Measurements from ENCODE around the gene AKT1S1. TPM values are rescaled to one million over a fixed set of nuclear protein-coding genes. Genes with fewer than 3 reads are reported as not detected.

The AKT1S1 gene
- total RNA-seq, 1 experiment from 2014 or later: 81.5 TPM

GRCh38 chr19:49835562-49835961 is 41.6 kb downstream of the AKT1S1 start:
- Histone ChIP-seq H3K4me3 (ENCODE audit: low read depth, low read length, poor library complexity, severe bottlenecking) (no peak overlapping the region), H3K36me3 (ENCODE audit: insufficient read depth, low read length, poor library complexity, severe bottlenecking) (peaks cover 87% of the 10 kb centered on the region), H3K4me1 (ENCODE audit: insufficient read depth, low read length, poor library complexity, severe bottlenecking) (no peaks in the 10 kb centered on the region), H3K27me3 (replicated peaks; ENCODE audit: insufficient read depth, low read depth, low read length, poor library complexity) (no peaks in the 10 kb centered on the region), H3K27ac (ENCODE audit: low read depth, low read length, poor library complexity, severe bottlenecking) (no peak overlapping the region), H3K9me3 (ENCODE audit: low read depth, low read length, poor library complexity, severe bottlenecking) (no peaks in the 10 kb centered on the region)
- intact Hi-C loops (cut with micrococcal nuclease; ENCODE audit: unreplicated experiment): no loop called here
- ChIA-PET CTCF (no interaction called here), POLR2A (ENCODE audit: low non-redundant PET) (no interaction called here)
- no peak for DNase-seq (ENCODE audit: low spot score)
- no TSS peak for BruUV-seq (replicated peaks)
- TF ChIP-seq EZH2 (IDR thresholded peaks at IDR 0.05; ENCODE audit: borderline replicate concordance, low read depth, low read length, poor library complexity, severe bottlenecking): no peak
- TF ChIP-seq CTCF (conservative IDR thresholded peaks at IDR 0.05; ENCODE audit: low read depth, low read length): no peak

GRCh38 chr19:49833599-49833998 is 43.6 kb downstream of the AKT1S1 start:
- DNase-seq (ENCODE audit: low spot score): no peak
- ChIA-PET POLR2A (ENCODE audit: low non-redundant PET) (no interaction called here), CTCF (no interaction called here)
- Histone ChIP-seq H3K9me3 (ENCODE audit: low read depth, low read length, poor library complexity, severe bottlenecking) (no peaks in the 10 kb centered on the region), H3K36me3 (ENCODE audit: insufficient read depth, low read length, poor library complexity, severe bottlenecking) (peaks cover 72% of the 10 kb centered on the region), H3K27ac (ENCODE audit: low read depth, low read length, poor library complexity, severe bottlenecking) (no peak overlapping the region), H3K4me1 (ENCODE audit: insufficient read depth, low read length, poor library complexity, severe bottlenecking) (no peaks in the 10 kb centered on the region), H3K27me3 (replicated peaks; ENCODE audit: insufficient read depth, low read depth, low read length, poor library complexity) (no peaks in the 10 kb centered on the region), H3K4me3 (ENCODE audit: low read depth, low read length, poor library complexity, severe bottlenecking) (no peak overlapping the region)
- intact Hi-C loops (cut with micrococcal nuclease; ENCODE audit: unreplicated experiment): no loop called here
- no peak for TF ChIP-seq EZH2 (IDR thresholded peaks at IDR 0.05; ENCODE audit: borderline replicate concordance, low read depth, low read length, poor library complexity, severe bottlenecking)
- no peak for TF ChIP-seq CTCF (conservative IDR thresholded peaks at IDR 0.05; ENCODE audit: low read depth, low read length)
- BruUV-seq (replicated peaks): no TSS peak

GRCh38 chr19:49832556-49832955 is 44.6 kb downstream of the AKT1S1 start:
- Histone ChIP-seq H3K27me3 (replicated peaks; ENCODE audit: insufficient read depth, low read depth, low read length, poor library complexity) (no peaks in the 10 kb centered on the region), H3K4me3 (ENCODE audit: low read depth, low read length, poor library complexity, severe bottlenecking) (no peak overlapping the region), H3K9me3 (ENCODE audit: low read depth, low read length, poor library complexity, severe bottlenecking) (no peaks in the 10 kb centered on the region), H3K27ac (ENCODE audit: low read depth, low read length, poor library complexity, severe bottlenecking) (no peak overlapping the region), H3K4me1 (ENCODE audit: insufficient read depth, low read length, poor library complexity, severe bottlenecking) (no peaks in the 10 kb centered on the region), H3K36me3 (ENCODE audit: insufficient read depth, low read length, poor library complexity, severe bottlenecking) (peaks cover 65% of the 10 kb centered on the region)
- TF ChIP-seq EZH2 (IDR thresholded peaks at IDR 0.05; ENCODE audit: borderline replicate concordance, low read depth, low read length, poor library complexity, severe bottlenecking) (no peak), CTCF (conservative IDR thresholded peaks at IDR 0.05; ENCODE audit: low read depth, low read length) (no peak)
- ChIA-PET POLR2A (ENCODE audit: low non-redundant PET) (no interaction called here), CTCF (no interaction called here)
- DNase-seq (ENCODE audit: low spot score): no peak
- intact Hi-C loops (cut with micrococcal nuclease; ENCODE audit: unreplicated experiment): no loop called here
- no TSS peak for BruUV-seq (replicated peaks)
